Bronchial epithelial cell (primary cell): ENCODE data around the gene C9orf50. TPM values are rescaled to one million over a fixed set of nuclear protein-coding genes. Genes with fewer than 3 reads are reported as not detected.

Source experiments
- DNase-seq: peaks from one replicate; pipeline ENCODE4 v3.0.0-alpha.2; 2010; ENCODE audit warnings: low read depth
- FAIRE-seq: peaks from 2 replicates; lab custom pipeline; 2011; peaks lifted over from hg19 to GRCh38; lab: Jason Lieb, UNC
- H3K27me3 ChIP-seq: 2 replicates; pipeline ENCODE4 v1.5.1; 2011; ENCODE audit warnings: low read length; ENCODE audit not compliant: control insufficient read depth, insufficient read depth
- H3K36me3 ChIP-seq: 2 replicates; pipeline ENCODE4 v1.5.1; 2011; ENCODE audit warnings: low read length; ENCODE audit not compliant: control insufficient read depth, insufficient read depth
- H3K4me3 ChIP-seq: 2 replicates; pipeline ENCODE4 v1.5.1; 2011; ENCODE audit warnings: mild to moderate bottlenecking, low read depth, low read length, control low read depth
- total RNA-seq: library from RNA; depleted of rRNA; stranded (reverse); fragments of >200 nt; gene quantifications from 2 replicates; pipeline ENCODE4 v1.2.1, GENCODE V29; 2014
- TF ChIP-seq, protein P1 (sequence below): IDR thresholded peaks from 2 replicates; pipeline ENCODE4 v1.5.1; 2011; ENCODE audit warnings: mild to moderate bottlenecking, moderate library complexity, low read length, control low read depth, inconsistent platforms; ENCODE audit not compliant: insufficient read depth, severe bottlenecking

The C9orf50 gene
- total RNA-seq, 1 donor from 2014 or later: not detected

DNA sequence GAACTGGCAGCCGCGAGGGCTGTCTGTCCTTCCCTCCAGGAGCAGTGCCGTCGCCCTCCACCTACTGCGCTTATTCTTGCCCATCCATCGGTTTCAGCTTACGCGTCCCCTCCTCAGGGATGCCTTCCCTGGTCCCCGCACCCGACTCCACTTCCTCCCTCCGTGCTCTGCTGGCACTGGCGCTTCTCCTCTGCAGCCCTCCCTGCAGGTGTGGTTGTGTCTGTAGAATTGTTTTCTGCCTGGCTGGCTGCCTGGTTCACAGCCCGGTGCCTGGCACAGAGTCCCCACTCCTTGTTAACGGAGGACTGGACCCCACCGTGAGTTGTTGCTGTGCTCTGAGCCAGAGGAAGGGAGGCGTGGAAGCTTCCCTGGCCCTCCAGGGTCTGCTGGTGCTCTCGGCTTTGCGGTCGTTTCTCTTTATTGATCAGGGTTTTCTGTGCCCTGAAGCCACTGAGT is 10.8 kb upstream of the C9orf50 start:
- TF ChIP-seq, protein P1, sequence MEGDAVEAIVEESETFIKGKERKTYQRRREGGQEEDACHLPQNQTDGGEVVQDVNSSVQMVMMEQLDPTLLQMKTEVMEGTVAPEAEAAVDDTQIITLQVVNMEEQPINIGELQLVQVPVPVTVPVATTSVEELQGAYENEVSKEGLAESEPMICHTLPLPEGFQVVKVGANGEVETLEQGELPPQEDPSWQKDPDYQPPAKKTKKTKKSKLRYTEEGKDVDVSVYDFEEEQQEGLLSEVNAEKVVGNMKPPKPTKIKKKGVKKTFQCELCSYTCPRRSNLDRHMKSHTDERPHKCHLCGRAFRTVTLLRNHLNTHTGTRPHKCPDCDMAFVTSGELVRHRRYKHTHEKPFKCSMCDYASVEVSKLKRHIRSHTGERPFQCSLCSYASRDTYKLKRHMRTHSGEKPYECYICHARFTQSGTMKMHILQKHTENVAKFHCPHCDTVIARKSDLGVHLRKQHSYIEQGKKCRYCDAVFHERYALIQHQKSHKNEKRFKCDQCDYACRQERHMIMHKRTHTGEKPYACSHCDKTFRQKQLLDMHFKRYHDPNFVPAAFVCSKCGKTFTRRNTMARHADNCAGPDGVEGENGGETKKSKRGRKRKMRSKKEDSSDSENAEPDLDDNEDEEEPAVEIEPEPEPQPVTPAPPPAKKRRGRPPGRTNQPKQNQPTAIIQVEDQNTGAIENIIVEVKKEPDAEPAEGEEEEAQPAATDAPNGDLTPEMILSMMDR: no peak
- FAIRE-seq (no peak), DNase-seq (no peak)
- H3K27me3 ChIP-seq: no peaks in the 10 kb centered on the region
- H3K4me3 ChIP-seq: no peak overlapping the region
- peaks cover 31% of the 10 kb centered on the region for H3K36me3 ChIP-seq

DNA sequence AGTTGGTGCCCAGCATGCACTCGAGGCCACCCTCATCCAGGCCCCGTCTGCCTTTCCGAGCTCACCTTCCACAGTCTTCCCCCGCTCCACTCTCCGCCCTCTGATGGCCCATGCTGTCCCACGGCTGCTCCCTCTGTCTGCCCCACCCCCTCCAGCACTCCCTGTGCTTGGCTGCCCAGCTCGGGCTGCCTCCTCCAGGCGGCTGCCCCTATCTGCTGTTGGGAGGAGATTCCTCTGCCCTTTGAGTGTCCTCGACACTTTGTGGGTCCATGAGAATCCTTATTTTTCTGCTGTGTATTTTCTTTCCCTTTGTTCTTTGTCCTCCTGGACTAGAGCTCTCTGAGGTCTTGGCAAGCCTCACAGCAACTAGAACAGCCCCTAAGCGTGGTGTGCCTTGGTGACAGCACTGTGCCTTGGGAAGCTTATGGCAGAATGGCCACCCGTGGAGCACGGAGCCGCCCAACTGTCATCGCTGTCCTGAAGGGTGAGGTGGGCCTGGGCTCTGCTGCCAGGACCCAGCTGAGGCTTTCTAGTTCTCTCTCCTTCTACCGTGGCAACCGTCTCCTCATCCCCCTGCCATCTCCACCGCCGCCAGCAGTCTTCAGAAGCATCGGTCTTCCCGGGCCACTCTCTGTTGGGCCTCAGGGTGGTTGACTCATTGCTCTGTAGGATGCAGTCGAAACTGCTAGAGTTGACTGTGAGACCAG is 10.2 kb upstream of the C9orf50 start:
- TF ChIP-seq, protein P1: no peak
- DNase-seq: peak; percentile 7
- no peak overlapping the region for H3K4me3 ChIP-seq

GRCh38 chr9:129629251-129629820 is 8.4 kb upstream of the C9orf50 start:
- FAIRE-seq (no peak), DNase-seq (no peak)
- no peak overlapping the region for H3K4me3 ChIP-seq
- H3K27me3 ChIP-seq: no peaks in the 10 kb centered on the region
- H3K36me3 ChIP-seq: peaks cover 23% of the 10 kb centered on the region
- TF ChIP-seq, protein P1: no peak

More for the DNA sequence above, 10.2 kb upstream of the C9orf50 start:
- FAIRE-seq: no peak
- H3K36me3 ChIP-seq: peaks cover 31% of the 10 kb centered on the region
- no peaks in the 10 kb centered on the region for H3K27me3 ChIP-seq

GRCh38 chr9:129628709-129629108 is 7.8 kb upstream of the C9orf50 start:
- TF ChIP-seq, protein P1: no peak
- Histone ChIP-seq H3K4me3 (no peak overlapping the region), H3K27me3 (no peaks in the 10 kb centered on the region), H3K36me3 (peaks cover 19% of the 10 kb centered on the region)
- FAIRE-seq: no peak
- DNase-seq: no peak

GRCh38 chr9:129627556-129628440 is 6.9 kb upstream of the C9orf50 start:
- FAIRE-seq (no peak), DNase-seq (no peak)
- Histone ChIP-seq H3K27me3 (no peaks in the 10 kb centered on the region), H3K36me3 (peaks cover 13% of the 10 kb centered on the region), H3K4me3 (no peak overlapping the region)
- TF ChIP-seq, protein P1: no peak
